NCI-H2107 treated with DMSO at 0.1 percent for 48 hours (cell line): ENCODE data around the gene S100A2.

ENCODE experiments used
- DNase-seq: peaks from one replicate; lab custom pipeline; 2025; ENCODE audit not compliant: unreplicated experiment; lab: John Stamatoyannopoulos, UW

S100A2 gene

DNA sequence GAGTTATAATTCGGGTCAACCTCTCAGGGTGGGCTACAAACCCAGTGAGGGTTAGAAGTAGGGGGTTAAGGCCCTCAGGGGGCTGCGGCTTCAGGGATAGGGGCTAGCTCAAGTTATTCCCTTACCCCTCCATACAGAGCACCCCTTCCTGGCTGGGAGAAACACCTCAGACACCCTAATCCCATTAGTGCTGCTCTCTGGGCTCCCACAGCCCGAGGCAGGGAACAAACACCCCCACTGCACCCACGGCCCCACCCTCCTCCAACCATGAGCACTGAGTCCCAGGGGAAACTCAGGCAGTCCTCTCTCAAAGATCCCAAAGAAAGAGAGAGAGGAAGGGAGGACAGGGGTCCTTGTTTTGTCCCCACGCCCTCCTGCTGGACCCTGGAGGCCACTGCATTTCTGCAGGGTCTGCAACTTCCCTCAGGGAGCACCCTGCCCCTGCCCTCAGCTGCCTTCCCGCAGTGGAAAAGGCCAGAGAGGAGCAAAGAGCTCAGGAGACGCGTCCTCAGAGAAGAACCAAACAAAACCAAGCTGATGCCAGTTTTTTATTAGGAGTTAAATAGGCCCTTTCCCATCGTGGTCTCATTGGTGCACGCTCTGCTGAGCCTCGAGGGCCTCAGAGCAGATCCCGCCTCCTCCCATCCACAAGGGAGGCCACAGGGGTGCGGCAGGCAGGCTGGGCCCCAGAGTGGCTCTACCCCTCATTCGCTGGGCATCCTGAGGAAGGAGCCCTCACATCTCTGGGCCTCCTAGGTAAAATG, 18.7 kb downstream of the S100A2 start:
- peak; percentile 83 for DNase-seq

DNA sequence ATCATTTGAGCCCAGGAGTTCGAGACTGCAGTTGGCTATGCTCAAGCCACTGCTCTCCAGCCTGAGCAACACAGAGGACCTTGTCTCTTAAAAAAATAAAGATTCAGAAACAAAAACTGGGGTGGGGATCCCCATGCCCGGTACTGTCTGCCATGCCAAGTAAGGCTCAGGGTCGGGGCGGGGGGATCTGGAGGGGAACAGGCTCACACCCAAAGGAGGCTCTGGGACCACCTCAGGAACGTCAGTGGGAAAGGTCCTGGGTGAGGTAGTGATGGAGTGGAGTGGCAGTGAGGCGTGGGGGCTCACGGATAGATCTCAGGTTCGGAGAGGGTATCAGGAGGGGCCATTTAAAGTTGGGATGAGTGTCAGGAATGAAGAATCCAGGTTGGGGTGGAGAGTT, 19.3 kb downstream of the S100A2 start:
- DNase-seq: no peak

DNA sequence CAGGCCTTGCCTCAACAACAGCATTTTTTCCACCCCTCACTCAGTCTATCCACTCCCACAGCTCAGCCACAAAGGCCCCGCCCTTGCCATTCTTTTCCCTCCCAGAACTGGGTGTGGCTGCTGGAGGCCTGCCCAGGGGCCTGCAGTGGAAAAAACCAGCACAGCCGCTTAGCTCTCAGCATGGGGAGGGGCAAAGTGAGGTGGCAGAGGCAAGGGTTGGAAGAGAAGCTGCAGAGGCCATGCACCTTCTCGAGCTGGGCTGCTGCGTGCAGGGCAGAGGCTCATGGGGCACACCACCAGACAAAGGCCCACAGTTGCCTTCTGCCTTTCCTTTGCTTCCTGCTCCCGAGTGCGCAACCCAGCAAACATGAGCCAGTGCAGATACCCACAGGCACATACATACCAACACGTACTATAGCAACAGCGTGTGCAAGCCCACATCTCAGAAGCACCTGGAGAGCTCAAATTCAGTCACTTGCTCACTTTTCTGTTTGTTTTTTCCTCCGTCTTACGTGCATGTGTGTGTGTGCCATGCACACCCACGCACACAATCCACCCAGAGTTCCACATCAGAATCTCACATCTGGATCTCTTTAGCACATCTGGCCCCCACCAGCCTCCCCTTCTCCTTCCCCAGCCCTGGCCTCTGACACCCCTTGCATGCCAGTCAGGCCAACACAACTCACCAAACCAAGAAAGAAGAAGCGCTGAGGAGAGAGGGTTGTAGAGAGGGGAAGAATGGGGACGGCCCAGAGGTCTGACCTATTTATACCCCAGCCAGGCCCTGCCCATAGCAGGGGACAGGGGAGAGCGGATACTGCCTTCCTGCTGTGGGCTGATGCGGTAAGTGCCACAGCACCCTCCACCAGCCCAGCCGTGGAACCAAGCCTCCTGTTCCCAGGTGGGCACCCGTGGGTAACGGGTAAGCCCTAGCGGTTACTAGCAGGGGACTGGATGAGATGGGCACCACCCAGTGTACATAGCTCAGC, 20.3 kb downstream of the S100A2 start, which contains the start of gene S100A4:
Gene S100A4 (minus strand): TSS at position 740 of the 989 bp plus-strand sequence. CDS start 1,012 bp downstream, outside the sequence.
- peak; percentile 95 for DNase-seq

DNA sequence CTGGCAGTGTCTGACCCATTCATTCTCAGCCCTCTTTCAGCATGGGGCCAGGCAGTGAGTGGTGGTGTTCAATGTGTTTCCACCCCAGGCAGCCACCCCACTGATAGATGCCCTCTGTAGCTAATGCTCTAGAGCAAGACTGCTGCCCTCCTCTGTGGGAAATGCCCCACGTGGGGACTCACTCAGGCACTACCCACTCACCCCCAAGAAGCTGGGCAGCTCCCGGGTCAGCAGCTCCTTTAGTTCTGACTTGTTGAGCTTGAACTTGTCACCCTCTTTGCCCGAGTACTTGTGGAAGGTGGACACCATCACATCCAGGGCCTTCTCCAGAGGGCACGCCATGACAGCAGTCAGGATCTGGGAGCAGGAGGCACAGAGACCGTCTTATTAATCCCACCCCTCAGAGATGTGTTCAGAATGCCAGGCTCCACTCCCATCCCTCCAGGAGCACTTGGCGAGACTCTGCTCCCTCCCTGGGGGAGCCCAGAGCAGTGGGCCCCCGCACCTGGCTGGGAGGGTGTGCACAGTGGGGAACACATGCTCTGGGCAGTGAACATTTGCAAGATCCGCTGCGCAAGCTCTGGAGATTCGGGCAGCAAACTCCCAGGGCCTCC, 21.1 kb downstream of the S100A2 start:
- no peak for DNase-seq

DNA sequence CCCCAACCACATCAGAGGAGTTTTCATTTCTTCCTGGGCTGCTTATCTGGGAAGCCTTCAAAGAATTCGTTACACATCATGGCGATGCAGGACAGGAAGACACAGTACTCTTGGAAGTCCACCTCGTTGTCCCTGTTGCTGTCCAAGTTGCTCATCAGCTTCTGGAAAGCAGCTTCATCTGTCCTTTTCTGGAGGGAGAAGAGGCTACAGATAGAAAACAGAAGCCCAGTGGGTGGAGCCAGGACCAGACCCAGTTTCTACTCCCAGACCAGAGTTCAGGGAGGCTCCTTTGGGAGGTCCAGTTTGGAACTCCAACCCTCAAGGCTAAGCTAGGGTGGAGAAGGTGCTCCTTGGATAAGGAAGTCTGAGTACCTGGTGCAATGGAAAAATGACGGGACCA, 21.9 kb downstream of the S100A2 start:
- no peak for DNase-seq

DNA sequence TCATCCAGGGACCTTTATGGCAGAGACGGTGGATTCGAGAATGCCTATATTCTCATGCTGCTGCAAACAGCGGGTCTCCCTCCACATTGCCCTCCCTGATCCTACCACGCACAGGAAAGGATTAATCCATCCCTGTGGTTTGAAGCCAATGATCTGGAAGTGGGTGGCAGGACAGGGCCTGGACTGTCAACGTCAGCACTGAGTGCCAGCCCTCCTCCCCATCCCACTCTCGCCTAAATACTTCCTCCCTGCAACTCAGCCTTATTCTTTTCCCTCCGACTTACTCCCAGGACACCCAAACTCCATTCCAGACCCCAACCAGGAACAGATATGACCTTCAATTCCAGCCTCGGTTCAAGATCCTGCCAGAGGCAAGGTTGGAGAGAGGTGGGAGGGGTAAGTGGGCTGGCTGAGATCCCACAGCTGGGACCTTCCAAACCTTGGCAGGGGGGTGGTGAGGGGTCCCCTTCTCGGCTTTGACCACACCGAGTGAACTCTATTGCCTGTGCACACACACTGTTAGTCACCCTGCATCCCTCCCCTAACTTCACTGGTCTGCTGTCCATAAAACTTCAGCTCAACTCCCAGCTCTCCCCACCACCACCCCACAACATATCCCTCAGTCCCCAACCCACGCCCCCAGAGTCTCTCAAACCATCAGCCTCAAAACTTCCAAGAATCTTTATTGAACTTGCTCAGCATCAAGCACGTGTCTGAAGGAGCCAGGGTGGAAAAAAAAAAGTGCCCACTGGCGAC, 22.5 kb downstream of the S100A2 start:
- no peak for DNase-seq

DNA sequence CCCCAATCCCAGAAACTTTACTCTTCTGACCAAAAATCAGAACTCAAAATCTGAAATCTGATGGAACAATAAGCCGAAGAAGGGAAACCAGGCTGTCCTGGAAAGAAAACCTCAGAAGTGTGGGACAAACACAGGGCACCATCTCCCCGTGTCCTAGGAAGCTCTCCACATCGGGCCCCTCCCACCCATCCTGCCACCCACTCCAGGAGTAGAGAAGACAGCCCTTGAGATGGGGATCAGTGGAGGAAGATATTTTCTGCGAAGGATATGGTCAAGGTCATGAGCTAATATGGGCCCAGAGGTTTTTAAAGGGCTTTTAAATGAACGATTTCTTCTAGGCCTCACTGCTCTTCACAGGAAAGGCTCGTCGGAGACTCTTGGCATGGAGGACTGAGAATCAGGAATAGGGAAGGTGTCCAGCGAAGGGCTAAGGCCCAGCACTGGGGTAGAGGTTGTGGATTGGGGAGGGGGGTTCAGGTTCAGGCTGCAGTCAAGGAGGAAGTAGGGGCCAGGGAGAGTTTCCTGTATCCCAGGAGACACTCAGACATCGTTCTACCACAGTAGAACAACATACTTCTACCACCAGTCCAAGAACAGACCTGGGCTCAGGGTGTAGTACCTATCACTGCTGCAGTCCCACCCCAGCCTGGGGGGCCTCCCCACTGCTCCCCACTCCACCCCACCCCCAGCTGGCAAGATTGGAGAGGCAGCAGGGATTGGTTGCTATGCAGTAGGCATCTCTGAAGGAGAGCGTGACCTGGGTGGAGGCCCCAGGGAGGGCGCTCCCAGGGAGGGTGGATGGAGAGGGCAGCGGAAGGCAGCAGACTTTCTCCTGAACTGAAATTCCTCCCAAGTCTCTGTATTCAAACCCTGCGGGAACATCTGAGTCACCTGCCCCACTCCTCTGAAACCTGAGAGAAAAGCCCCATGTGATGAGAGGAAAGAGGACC, 23.7 kb downstream of the S100A2 start:
- DNase-seq: no peak

DNA sequence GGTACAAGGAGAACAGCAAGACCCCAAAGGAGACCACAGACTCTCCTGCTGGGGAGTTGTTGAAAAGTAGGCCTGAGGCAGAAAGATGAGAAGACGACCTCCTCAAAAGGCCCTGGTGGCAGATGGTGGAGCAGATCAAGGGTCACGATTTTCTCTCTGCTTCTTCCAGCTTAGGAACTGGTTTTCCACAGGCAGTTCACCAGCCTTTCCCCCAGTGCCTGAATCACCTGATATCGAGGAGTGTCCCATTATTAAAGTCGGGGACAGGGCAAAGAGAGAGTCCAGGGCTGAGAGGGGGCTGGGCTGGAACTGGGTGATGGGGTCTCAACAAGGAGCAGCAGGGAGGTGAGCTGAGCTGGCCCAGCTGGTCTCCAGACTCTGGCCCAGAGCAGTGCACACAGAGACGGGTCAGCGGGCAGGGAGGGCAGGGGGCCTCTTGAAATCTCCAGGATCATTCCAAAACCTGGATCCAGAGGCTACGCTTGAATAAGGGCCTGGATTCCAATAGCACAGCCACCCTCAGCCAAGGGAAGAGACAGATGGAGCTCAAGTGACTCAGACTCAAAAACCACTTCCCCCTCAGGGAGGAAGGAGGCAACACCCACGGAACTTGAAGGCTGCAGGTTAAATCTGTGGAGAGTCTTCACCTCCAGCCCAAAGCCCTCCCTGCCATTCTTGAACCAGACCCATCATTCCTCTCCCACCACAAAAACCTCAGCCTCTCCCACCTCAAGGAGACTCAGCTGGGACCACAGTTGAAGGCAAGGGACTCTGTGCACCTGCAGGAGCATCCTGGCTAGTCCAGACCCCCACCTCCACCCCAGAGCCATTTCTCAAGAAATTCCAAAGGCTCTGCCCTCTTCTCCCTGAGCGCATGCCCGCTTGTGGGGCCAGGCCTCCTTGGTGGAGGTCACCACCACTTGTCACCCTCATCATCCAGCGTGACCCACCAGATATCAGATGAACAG, 25.0 kb downstream of the S100A2 start, which contains the start of gene S100A5:
Gene S100A5 (minus strand): TSS at position 541 of the 968 bp plus-strand sequence. CDS start 743 bp downstream, outside the sequence.
- no peak for DNase-seq

DNA sequence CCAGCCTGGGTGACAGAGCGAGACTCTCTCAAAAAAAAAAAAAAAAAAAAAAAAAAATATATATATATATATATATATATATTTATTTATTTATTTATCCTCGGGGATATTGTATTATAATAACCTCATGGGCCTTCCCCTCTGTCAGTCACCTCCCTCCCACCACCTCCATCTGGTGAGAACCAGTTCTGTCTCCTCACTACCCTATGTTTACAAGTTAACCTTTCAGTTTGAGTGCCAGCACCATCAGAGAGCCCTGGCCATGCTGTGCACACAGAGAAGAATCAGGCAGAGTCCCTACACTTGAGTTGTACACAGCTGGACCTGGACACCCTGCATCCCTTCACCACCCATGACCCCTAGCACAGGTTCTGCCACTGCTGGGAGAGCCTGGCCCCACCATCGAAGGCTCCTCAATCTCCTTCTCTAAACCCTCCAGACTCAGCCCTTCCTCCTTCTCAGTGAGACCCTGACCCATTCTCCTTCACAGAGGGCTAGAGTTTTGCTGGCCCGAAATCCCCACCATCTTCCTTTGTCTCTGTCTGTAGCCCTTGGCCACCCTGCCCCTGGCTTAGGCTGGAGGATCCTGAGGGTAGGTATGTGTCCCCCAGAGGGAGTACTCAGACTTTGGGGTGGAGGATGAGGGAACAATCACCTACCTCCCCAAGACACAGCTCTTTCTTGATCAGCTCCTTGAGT, 26.1 kb downstream of the S100A2 start:
- DNase-seq: no peak

DNA sequence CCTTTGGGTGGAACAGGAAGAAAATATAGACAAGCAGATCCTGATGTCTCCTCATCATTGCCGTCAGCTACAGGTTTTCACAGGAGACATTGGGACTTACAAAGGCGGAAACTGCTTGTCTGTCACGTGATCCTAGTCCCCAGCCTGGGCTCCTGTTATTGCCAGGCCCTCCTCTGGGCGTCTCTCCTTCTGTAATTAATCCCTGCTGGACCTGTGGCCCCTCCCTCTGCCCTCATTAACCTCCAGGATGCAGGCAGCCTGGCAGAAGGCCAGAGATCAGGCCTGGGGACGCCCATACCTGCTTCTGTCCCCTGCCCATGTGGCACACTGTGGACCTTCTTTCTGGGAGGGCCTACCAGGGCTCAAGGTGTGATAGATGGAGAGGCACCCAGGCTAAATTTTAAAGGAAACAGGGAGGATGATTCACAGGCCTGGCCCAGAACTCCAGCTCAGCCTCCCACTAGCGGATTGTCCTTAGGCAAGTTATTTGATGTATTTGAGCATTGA, 27.3 kb downstream of the S100A2 start:
- DNase-seq: peak; percentile 84

DNA sequence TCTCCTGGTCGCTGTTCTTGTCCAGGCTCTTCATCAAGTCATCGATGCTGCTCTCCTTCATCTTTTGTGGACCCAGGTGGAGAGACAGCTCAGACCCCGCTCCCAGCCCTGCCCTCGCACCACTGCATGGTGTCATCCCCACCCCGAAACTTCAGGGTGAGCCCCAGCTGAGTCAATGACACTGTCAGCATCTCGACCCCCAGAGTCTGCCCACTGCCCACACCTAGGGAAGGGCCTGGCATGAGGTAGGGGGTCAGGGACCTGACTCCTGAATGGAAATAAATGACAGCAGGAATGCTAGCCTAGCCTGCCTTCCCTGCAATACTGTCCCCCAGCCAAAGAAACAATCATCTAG, 28.3 kb downstream of the S100A2 start:
- DNase-seq: no peak

DNA sequence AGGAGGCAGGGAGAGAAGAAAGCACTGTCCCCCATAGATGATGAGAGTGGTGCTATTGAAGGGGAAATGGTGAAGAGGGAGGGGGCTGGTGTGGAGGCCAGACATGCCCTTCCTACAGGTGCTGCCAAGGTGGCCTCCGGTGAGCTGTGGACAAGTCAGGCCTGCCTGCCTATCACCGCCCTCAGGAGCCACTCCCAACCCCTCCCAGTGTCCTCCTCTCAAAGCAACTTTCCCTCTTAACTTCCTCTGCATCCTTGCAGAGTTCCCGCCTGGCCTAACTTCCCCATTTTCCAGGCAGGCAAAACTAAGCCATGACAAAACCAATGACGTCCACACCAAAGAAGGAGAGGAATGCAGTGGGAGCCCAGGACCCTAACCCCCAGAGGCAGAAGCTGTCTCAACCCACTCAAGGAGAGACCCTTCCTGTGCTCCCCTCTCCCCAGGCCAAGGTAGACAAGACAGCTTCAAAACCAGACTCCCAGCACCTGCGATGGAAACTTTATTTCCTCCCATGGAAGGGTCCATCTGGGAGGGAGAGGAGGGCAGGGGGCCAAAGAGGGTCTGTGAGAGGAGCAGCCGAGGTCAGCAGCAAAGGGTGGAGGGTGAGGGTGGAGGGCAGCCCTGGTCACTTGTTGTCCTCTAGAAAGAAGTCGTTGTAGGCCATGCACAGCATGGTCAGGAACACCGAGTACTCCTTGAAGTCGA, 28.8 kb downstream of the S100A2 start:
- no peak for DNase-seq

DNA sequence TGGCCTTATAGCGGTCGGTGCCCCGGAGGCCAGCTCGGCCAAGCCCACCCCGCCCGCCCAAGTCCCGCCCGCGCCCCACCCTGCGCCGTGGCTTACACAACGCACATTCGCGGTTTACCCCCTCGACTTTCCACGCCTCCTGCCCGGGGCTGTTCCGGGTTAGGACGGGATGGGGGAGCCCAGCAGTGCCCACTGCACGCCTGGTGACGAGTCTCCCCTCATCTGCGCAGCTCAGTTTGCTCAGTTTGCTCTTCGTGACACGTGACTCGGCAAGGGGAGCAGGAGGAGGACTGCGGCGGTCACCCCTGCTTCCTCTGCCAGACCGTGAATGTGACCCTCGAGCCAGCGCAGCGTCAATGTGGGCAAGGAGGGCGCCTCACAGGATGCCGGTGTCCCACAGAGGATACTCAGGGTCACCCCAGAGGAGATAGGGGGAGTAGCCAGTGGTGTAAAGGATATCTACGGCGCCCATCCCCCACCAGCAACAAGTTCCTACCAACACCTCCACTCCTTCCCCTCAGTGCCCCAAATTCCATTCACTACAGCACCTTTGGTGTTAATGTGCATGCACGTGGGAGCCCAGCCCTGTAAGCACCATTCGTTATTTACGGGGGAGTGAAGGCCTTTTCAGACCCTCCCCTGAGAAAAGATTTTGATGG, 29.5 kb downstream of the S100A2 start:
- peak; percentile 76 for DNase-seq

DNA sequence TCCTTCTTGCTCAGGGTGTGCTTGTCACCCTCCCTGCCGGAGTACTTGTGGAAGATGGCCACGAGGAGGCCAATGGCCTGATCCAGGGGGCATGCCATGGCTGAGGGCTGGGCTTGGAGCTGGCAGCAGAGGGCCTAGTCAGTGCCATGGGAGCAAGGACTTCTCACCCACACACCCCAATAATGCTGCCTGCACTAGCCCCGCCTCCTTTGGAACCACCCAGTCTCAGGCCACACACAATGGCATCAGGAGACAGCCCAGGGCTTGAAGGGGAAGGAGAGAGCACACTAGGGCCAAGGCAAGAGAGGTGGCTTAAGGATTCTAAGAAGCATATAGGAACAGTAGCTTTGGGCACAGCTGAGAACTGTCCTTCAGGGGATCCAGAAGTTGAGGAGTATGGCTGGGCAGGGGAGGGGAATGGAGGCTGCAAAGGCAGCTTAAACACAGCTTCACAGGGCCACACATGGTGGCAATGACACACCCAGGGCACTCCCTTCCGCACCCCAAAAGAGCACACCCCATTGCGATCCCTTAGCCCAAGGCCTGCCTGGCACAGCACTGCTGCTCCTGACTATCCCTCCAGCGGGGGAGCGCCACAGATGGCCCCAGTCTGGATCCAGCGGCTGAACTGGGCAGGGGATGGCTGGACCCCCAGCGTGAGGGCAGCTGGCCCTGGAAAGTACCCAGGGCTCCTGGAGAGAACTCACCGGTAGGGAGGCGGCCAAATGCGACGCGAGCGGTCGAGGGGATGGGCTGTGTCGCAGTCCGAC, 30.2 kb downstream of the S100A2 start, which contains the start of gene S100A6:
Gene S100A6 (minus strand): TSS at position 750 of the 770 bp plus-strand sequence. CDS start 652 bp downstream, at position 98.
- DNase-seq: no peak

DNA sequence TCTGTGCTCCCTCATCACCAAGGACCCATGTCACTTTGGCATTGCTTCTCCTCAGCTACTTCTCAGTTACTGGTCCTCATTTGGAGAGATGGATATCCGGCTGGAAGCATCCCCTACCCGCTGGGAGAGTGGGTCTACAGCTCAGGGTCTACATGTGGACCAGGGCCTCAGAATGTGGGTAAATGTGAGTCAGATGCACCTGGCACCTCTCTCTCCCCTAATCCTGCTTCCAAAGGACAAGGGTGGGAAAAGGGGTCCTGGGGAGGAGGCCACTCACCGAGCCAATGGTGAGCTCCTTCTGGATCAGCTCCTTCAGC, 30.8 kb downstream of the S100A2 start:
- DNase-seq: no peak
